Body of pancreas (tissue), 4 donors: ENCODE results near the gene VAV2.

Experiments
- CTCF ChIP-seq, 7 experiments: fragments of 450-650 bp in 4 of 7; fragments of 200-600 bp in 3 of 7; sonication (generic) in 3 of 7; IDR thresholded peaks; one replicate each; pipeline ENCODE4 v1.5.1; 2016 to 2019; ENCODE audit warnings: antibody characterized with exemption in 7 of 7
- POLR2A ChIP-seq, 3 donors: fragments of 450-650 bp; IDR thresholded peaks; one replicate each; pipeline ENCODE4 v1.6.1; 2016; ENCODE audit warnings: antibody characterized with exemption in 3 of 3, mild to moderate bottlenecking in 2 of 3

GRCh38 chr9:133939171-133939785 is 52.8 kb downstream of the VAV2 start:
- TF ChIP-seq CTCF (IDR thresholded peaks at IDR 0.05), result no peak
- no peak for TF ChIP-seq POLR2A (IDR thresholded peaks at IDR 0.05)
